OCI-LY7 (cell line): ENCODE data around the gene EML6.

Experiments
- CTCF ChIP-seq: fragments of 200-600 bp; sonication (generic); conservative IDR thresholded peaks from 2 replicates; pipeline ENCODE4 v1.5.1; 2014; ENCODE audit warnings: mild to moderate bottlenecking, antibody characterized with exemption, low read length, moderate library complexity, mixed read lengths
- EZH2phosphoT487 ChIP-seq: fragments of 200-600 bp; sonication (generic); IDR thresholded peaks from 2 replicates; pipeline ENCODE4 v1.6.1; 2018; ENCODE audit warnings: low read depth, borderline replicate concordance, mild to moderate bottlenecking, mixed run types, antibody characterized with exemption, low read length, moderate library complexity, mixed read lengths

GRCh38 chr2:54965425-54965824 lies 242.0 kb downstream of the EML6 start:
- TF ChIP-seq CTCF: no peak
- TF ChIP-seq EZH2phosphoT487: no peak
